ENCODE data around the gene VAV3. TPM values are rescaled to one million over a fixed set of nuclear protein-coding genes. Genes with fewer than 3 reads are reported as not detected.

Gene VAV3
- total RNA-seq, 1 donor from 2014 or later = 25.8 TPM

GRCh38 chr1:107648071-107648470 is 316.9 kb downstream of the VAV3 start:
- no peaks in the 10 kb centered on the region for H3K27me3 Mint-ChIP-seq (ENCODE audit: unreplicated experiment)
- no peaks in the 10 kb centered on the region for H3K9me3 Mint-ChIP-seq (ENCODE audit: unreplicated experiment)
- H3K36me3 Mint-ChIP-seq (ENCODE audit: unreplicated experiment) = no peaks in the 10 kb centered on the region
- no peak for DNase-seq
- peaks cover 2% of the 10 kb centered on the region for H3K4me1 Mint-ChIP-seq (ENCODE audit: low read depth, unreplicated experiment)
- H3K27ac Mint-ChIP-seq (ENCODE audit: unreplicated experiment) = no peak overlapping the region
- H3K4me3 Mint-ChIP-seq (ENCODE audit: unreplicated experiment) = no peak overlapping the region
- no peak for TF ChIP-seq CTCF (IDR thresholded peaks at IDR 0.05; ENCODE audit: partially characterized antibody, unreplicated experiment)

GRCh38 chr1:107647012-107647411 is 318.0 kb downstream of the VAV3 start:
- no peak overlapping the region for H3K4me3 Mint-ChIP-seq (ENCODE audit: unreplicated experiment)
- TF ChIP-seq CTCF (IDR thresholded peaks at IDR 0.05; ENCODE audit: partially characterized antibody, unreplicated experiment) = no peak
- H3K9me3 Mint-ChIP-seq (ENCODE audit: unreplicated experiment) = no peaks in the 10 kb centered on the region
- H3K36me3 Mint-ChIP-seq (ENCODE audit: unreplicated experiment) = no peaks in the 10 kb centered on the region
- H3K27me3 Mint-ChIP-seq (ENCODE audit: unreplicated experiment) = no peaks in the 10 kb centered on the region
- no peaks in the 10 kb centered on the region for H3K4me1 Mint-ChIP-seq (ENCODE audit: low read depth, unreplicated experiment)
- H3K27ac Mint-ChIP-seq (ENCODE audit: unreplicated experiment) = no peak overlapping the region
- DNase-seq = no peak

- no peak for DNase-seq
- Mint-ChIP-seq H3K27ac (ENCODE audit: unreplicated experiment) (no peak overlapping the region), H3K9me3 (ENCODE audit: unreplicated experiment) (no peaks in the 10 kb centered on the region), H3K4me3 (ENCODE audit: unreplicated experiment) (no peak overlapping the region), H3K27me3 (ENCODE audit: unreplicated experiment) (no peaks in the 10 kb centered on the region), H3K4me1 (ENCODE audit: low read depth, unreplicated experiment) (no peaks in the 10 kb centered on the region), H3K36me3 (ENCODE audit: unreplicated experiment) (no peaks in the 10 kb centered on the region)
- TF ChIP-seq CTCF (IDR thresholded peaks at IDR 0.05; ENCODE audit: partially characterized antibody, unreplicated experiment) = no peak
Observed at GRCh38 chr1:107643766-107644165, 321.2 kb downstream of the VAV3 start.

- H3K9me3 Mint-ChIP-seq (ENCODE audit: unreplicated experiment) = no peaks in the 10 kb centered on the region
- H3K27ac Mint-ChIP-seq (ENCODE audit: unreplicated experiment) = no peak overlapping the region
- no peaks in the 10 kb centered on the region for H3K4me1 Mint-ChIP-seq (ENCODE audit: low read depth, unreplicated experiment)
- TF ChIP-seq CTCF (IDR thresholded peaks at IDR 0.05; ENCODE audit: partially characterized antibody, unreplicated experiment) = no peak
- DNase-seq = no peak
- H3K27me3 Mint-ChIP-seq (ENCODE audit: unreplicated experiment) = no peaks in the 10 kb centered on the region
- H3K36me3 Mint-ChIP-seq (ENCODE audit: unreplicated experiment) = no peaks in the 10 kb centered on the region
- H3K4me3 Mint-ChIP-seq (ENCODE audit: unreplicated experiment) = no peak overlapping the region
Observed at GRCh38 chr1:107640207-107640606, 324.8 kb downstream of the VAV3 start.

- Mint-ChIP-seq H3K4me1 (ENCODE audit: low read depth, unreplicated experiment) (no peaks in the 10 kb centered on the region), H3K36me3 (ENCODE audit: unreplicated experiment) (no peaks in the 10 kb centered on the region), H3K27ac (ENCODE audit: unreplicated experiment) (no peak overlapping the region), H3K4me3 (ENCODE audit: unreplicated experiment) (no peak overlapping the region), H3K27me3 (ENCODE audit: unreplicated experiment) (no peaks in the 10 kb centered on the region), H3K9me3 (ENCODE audit: unreplicated experiment) (peaks cover 2% of the 10 kb centered on the region)
- DNase-seq = no peak
- TF ChIP-seq CTCF (IDR thresholded peaks at IDR 0.05; ENCODE audit: partially characterized antibody, unreplicated experiment) = no peak
Observed at GRCh38 chr1:107637101-107637500, 327.9 kb downstream of the VAV3 start.
